Astrocyte of the cerebellum (primary cell): ENCODE results near the gene DPH2.

ENCODE experiments used
- DNase-seq: peaks from one replicate; pipeline ENCODE4 v3.0.0-alpha.2; 2011; ENCODE audit warnings: low read depth
- H3K4me3 ChIP-seq: 2 replicates; pipeline ENCODE4 v1.5.1; 2011; ENCODE audit warnings: mild to moderate bottlenecking, low read depth, low read length, moderate library complexity
- CTCF ChIP-seq: IDR thresholded peaks from 2 replicates; pipeline ENCODE4 v1.5.1; 2012; ENCODE audit warnings: low read length, low read depth, moderate library complexity, mild to moderate bottlenecking; ENCODE audit errors: missing control alignments
- in situ Hi-C: cut with HindIII; loops from 2 replicates; pipeline ENCODE4 v1.10.0; 2017; ENCODE audit warnings: low sequenced_read_pairs

DPH2 gene

DNA sequence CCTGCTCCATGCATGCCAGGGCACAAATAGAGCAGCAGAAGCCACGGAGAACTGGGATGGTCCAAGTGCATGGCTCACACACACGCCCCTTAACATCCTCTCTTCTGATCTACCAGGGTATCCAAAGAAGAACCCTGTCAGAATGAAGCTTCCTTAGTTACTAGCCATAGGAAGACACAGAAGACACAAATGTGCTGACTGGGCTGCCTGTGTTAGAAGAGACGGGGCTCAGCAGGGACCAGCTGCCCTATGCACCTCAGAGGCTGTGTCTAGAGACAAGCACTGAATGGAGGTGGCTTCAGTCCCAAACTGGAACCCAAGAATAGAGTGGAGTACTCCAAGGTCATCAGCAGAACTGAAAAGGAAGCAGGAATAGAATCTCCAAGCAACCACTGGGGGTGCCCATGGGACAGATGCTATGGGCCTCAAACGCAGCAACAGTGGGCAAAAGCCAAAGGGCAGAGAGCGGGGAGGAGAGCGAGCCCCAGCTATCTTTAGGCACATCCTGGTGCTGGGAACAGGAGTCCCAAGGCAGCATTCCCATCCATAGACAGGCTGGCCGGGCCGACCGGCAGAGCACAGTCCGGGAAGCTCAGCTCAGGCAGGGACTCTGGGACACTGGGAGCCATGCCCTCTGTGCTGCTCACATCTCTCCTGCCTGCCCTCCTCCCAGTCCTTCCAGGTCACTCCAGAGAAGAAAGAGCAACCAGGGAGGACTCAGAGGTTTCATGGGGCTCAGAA, 51.9 kb downstream of the DPH2 start:
- TF ChIP-seq CTCF = no peak
- in situ Hi-C loops = loop anchor here (10.0 kb wide), 2 partner anchors 47 to 257 kb away; partner anchors contain the start of genes ATP6V0B, B4GALT2 and DPH2
- DNase-seq = no peak
- H3K4me3 ChIP-seq = no peak overlapping the region
